ENCODE results near the gene MUS81. TPM values are rescaled to one million over a fixed set of nuclear protein-coding genes. Genes with fewer than 3 reads are reported as not detected.

MUS81 gene
- total and polyA plus RNA-seq, 2 of the 13 experiments (the other 11 are each of a cell fraction or from before 2014, with no cell fraction given) = 25.6 to 30.2 TPM

DNA sequence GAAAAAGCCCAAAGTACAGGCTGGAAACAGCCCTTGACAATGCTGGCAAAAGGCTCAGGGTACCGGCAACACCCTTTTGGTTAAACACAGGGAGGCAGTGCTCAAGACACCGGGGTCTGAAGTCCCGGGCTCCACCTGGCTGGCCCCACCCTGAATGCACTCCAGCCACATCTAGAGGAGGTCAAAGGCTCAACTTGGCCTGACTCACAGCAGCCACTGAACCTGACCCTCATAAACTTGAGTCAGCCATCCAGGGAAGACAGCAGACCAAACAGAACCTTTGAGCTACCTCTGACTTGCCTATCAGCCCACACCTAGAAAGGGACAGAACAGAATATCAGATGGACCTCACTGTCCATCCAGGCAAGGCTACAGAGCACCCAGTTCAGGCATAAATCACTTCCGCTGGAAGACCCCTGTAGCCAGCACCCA, 6.1 kb upstream of the MUS81 start (continued):
- no peak for TF ChIP-seq THAP9 (CRISPR knock-in tag; IDR thresholded peaks at IDR 0.05; ENCODE audit: borderline replicate concordance)
- TF ChIP-seq ASH2L (IDR thresholded peaks at IDR 0.05; ENCODE audit: insufficient read length, low read depth, low read length) = no peak
- no peak for TF ChIP-seq ZZZ3 (CRISPR knock-in tag; IDR thresholded peaks at IDR 0.05; ENCODE audit: borderline replicate concordance)
- TF ChIP-seq ZNF333 (CRISPR knock-in tag; IDR thresholded peaks at IDR 0.05; ENCODE audit: borderline replicate concordance) = no peak
- no peak for TF ChIP-seq ZNF253 (CRISPR knock-in tag; IDR thresholded peaks at IDR 0.05; ENCODE audit: borderline replicate concordance)
- no peak for TF ChIP-seq SYNCRIP (IDR thresholded peaks at IDR 0.05; ENCODE audit: insufficient read depth, low read depth, low read length)
- 0 out of 2 replicates have a peak, but pooled peaks have one; percentile 46 for TF ChIP-seq KLF12 (CRISPR knock-in tag; IDR thresholded peaks at IDR 0.05; ENCODE audit: borderline replicate concordance)
- no peak for TF ChIP-seq FOXA1 (IDR thresholded peaks at IDR 0.05)
- no peak for TF ChIP-seq FOXA1 (CRISPR knock-in tag; IDR thresholded peaks at IDR 0.05)
- TF ChIP-seq, protein P1, sequence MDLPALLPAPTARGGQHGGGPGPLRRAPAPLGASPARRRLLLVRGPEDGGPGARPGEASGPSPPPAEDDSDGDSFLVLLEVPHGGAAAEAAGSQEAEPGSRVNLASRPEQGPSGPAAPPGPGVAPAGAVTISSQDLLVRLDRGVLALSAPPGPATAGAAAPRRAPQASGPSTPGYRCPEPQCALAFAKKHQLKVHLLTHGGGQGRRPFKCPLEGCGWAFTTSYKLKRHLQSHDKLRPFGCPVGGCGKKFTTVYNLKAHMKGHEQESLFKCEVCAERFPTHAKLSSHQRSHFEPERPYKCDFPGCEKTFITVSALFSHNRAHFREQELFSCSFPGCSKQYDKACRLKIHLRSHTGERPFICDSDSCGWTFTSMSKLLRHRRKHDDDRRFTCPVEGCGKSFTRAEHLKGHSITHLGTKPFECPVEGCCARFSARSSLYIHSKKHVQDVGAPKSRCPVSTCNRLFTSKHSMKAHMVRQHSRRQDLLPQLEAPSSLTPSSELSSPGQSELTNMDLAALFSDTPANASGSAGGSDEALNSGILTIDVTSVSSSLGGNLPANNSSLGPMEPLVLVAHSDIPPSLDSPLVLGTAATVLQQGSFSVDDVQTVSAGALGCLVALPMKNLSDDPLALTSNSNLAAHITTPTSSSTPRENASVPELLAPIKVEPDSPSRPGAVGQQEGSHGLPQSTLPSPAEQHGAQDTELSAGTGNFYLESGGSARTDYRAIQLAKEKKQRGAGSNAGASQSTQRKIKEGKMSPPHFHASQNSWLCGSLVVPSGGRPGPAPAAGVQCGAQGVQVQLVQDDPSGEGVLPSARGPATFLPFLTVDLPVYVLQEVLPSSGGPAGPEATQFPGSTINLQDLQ (CRISPR knock-in tag; IDR thresholded peaks at IDR 0.05) = no peak
- no peak for TF ChIP-seq ZNF232 (CRISPR knock-in tag; IDR thresholded peaks at IDR 0.05; ENCODE audit: borderline replicate concordance)
- no peak for TF ChIP-seq ZBTB25 (CRISPR knock-in tag; IDR thresholded peaks at IDR 0.05)
- TF ChIP-seq IKZF5 (CRISPR knock-in tag; IDR thresholded peaks at IDR 0.05) = 0 out of 2 replicates have a peak, but pooled peaks have one; percentile 20
- TF ChIP-seq, protein P2, sequence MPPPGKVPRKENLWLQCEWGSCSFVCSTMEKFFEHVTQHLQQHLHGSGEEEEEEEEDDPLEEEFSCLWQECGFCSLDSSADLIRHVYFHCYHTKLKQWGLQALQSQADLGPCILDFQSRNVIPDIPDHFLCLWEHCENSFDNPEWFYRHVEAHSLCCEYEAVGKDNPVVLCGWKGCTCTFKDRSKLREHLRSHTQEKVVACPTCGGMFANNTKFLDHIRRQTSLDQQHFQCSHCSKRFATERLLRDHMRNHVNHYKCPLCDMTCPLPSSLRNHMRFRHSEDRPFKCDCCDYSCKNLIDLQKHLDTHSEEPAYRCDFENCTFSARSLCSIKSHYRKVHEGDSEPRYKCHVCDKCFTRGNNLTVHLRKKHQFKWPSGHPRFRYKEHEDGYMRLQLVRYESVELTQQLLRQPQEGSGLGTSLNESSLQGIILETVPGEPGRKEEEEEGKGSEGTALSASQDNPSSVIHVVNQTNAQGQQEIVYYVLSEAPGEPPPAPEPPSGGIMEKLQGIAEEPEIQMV (CRISPR knock-in tag; IDR thresholded peaks at IDR 0.05; ENCODE audit: low read depth) = no peak
- TF ChIP-seq ZSCAN21 (CRISPR knock-in tag; IDR thresholded peaks at IDR 0.05; ENCODE audit: borderline replicate concordance) = no peak
- TF ChIP-seq, protein P3, sequence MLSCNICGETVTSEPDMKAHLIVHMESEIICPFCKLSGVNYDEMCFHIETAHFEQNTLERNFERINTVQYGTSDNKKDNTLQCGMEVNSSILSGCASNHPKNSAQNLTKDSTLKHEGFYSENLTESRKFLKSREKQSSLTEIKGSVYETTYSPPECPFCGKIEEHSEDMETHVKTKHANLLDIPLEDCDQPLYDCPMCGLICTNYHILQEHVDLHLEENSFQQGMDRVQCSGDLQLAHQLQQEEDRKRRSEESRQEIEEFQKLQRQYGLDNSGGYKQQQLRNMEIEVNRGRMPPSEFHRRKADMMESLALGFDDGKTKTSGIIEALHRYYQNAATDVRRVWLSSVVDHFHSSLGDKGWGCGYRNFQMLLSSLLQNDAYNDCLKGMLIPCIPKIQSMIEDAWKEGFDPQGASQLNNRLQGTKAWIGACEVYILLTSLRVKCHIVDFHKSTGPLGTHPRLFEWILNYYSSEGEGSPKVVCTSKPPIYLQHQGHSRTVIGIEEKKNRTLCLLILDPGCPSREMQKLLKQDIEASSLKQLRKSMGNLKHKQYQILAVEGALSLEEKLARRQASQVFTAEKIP (CRISPR knock-in tag; IDR thresholded peaks at IDR 0.05; ENCODE audit: borderline replicate concordance) = no peak
- no peak for TF ChIP-seq ZNF556 (CRISPR knock-in tag; IDR thresholded peaks at IDR 0.05; ENCODE audit: borderline replicate concordance)
- no peak for TF ChIP-seq ZKSCAN1 (IDR thresholded peaks at IDR 0.05; ENCODE audit: low read length)

Measured in HepG2 (cell line).